ENCODE data around the gene GPR162.
"Not testable (repeated sequence)": the region's sequence is repeated elsewhere in the genome, so short reads cannot be mapped to it uniquely, and the experiment has no call there.

Gene GPR162

GRCh38 chr12:6872073-6873048, 50.7 kb downstream of the GPR162 start:
- in situ Hi-C loops (cut with HindIII; ENCODE audit: low sequenced_read_pairs): no loop called here

DNA sequence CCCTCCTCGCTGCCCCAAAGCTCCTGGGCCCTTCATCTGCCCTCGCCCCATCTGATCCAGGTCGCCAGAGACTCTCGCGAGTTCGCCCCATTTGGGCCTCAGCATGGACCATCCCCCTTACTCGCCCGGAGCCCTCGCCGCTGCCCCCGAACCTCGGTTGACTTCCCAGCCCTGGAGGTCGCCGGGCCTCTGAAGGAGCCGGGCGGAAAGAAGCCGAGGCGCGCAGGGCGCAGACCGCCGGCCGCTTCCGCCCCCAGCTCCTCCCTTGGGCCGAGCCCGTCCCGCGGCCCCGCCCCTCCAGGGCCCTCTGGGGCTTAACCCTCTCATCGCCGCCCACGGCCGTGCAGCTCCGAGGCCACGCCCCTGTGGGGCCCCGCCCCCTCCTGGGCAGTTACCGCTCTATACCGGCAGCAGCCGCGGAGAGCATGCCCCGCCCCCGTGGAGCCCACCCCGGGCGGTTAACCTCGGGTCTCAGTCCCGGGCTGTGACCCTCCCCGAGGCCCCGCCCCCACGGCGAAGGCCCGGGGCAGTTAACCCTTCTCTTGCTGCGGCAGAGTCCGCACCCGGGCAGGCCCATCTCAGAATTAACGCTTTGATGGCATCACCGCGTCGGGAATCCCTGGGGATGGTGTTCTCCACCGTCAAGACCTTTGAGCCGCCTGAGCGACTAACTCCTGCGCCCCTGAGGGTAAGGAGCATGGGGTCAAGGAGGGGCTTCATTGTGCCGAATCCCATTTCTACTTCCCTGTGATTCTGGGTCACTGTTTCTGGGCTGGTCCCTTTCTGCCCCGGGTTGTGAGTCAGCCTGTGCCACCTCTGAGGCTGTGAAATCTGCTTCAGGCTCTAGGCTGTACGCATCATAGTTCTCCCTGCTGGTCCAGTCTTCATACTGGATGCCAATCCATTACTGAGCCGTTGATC, 51.7 kb downstream of the GPR162 start, which contains the start of gene SPSB2:
SPSB2 (minus strand) TSS at position 210 of the 921 bp plus-strand sequence. CDS start 402 bp downstream, outside the sequence.
- in situ Hi-C loops (cut with HindIII; ENCODE audit: low sequenced_read_pairs): no loop called here
- TF ChIP-seq, protein P1, sequence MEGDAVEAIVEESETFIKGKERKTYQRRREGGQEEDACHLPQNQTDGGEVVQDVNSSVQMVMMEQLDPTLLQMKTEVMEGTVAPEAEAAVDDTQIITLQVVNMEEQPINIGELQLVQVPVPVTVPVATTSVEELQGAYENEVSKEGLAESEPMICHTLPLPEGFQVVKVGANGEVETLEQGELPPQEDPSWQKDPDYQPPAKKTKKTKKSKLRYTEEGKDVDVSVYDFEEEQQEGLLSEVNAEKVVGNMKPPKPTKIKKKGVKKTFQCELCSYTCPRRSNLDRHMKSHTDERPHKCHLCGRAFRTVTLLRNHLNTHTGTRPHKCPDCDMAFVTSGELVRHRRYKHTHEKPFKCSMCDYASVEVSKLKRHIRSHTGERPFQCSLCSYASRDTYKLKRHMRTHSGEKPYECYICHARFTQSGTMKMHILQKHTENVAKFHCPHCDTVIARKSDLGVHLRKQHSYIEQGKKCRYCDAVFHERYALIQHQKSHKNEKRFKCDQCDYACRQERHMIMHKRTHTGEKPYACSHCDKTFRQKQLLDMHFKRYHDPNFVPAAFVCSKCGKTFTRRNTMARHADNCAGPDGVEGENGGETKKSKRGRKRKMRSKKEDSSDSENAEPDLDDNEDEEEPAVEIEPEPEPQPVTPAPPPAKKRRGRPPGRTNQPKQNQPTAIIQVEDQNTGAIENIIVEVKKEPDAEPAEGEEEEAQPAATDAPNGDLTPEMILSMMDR (IDR thresholded peaks at IDR 0.05; ENCODE audit: low read depth, low read length): no peak
- peak within 1 kb of the TSS; percentile 63 for H3K4me3 ChIP-seq (ENCODE audit: low read depth, low read length)
- DNase-seq (ENCODE audit: low read depth, low spot score): peak; percentile 97

More at GRCh38 chr12:6872073-6873048, 50.7 kb downstream of the GPR162 start:
- H3K4me3 ChIP-seq (ENCODE audit: low read depth, low read length): peak overlapping the region; percentile 63
- peak; percentile 72 for DNase-seq (ENCODE audit: low read depth, low spot score)
- TF ChIP-seq, protein P1 (IDR thresholded peaks at IDR 0.05; ENCODE audit: low read depth, low read length): peak; percentile 99

DNA sequence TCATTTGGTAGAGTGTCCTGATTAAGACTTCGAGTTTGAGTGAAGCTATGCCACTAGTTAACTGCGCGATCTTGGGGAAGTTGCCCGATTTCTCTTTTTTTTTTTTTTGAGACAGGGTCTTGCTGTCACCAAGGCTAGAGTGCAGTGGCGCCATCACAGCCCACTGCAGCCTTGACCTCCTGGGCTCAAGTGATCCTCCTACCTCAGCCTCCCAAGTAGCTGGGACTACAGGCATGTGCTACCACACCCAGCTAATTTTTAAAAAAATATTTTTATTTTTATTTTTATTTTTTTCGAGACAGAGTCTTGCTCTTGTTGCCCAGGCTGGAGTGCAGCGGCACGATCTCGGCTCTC, 52.4 kb downstream of the GPR162 start:
- in situ Hi-C loops (cut with HindIII; ENCODE audit: low sequenced_read_pairs); DNase-seq (ENCODE audit: low read depth, low spot score): not testable (repeated sequence)
- peak overlapping the region; percentile 63 for H3K4me3 ChIP-seq (ENCODE audit: low read depth, low read length)

All from astrocyte of the spinal cord (primary cell).